NB4 (cell line): Measurements from ENCODE around the gene FBXW4.

Source experiments
- CTCF ChIP-seq: IDR thresholded peaks from one replicate; pipeline ENCODE4 v1.5.1; 2012; ENCODE audit warnings: low read depth, low read length
- MAX ChIP-seq: IDR thresholded peaks from 2 replicates; pipeline ENCODE4 v1.6.1; 2011; ENCODE audit warnings: low read depth, low read length
- MYC ChIP-seq: IDR thresholded peaks from 2 replicates; pipeline ENCODE4 v1.6.1; 2011; ENCODE audit warnings: low read depth, low read length
- POLR2A ChIP-seq: IDR thresholded peaks from 2 replicates; pipeline ENCODE4 v1.6.1; 2011; ENCODE audit warnings: mild to moderate bottlenecking; ENCODE audit not compliant: insufficient read length; ENCODE audit errors: extremely low read depth

GRCh38 chr10:101566333-101567164, 128.4 kb downstream of the FBXW4 start:
- TF ChIP-seq CTCF (no peak), MAX (no peak), POLR2A (no peak), MYC (no peak)
